ENCODE data around the gene GPR42.

DNA sequence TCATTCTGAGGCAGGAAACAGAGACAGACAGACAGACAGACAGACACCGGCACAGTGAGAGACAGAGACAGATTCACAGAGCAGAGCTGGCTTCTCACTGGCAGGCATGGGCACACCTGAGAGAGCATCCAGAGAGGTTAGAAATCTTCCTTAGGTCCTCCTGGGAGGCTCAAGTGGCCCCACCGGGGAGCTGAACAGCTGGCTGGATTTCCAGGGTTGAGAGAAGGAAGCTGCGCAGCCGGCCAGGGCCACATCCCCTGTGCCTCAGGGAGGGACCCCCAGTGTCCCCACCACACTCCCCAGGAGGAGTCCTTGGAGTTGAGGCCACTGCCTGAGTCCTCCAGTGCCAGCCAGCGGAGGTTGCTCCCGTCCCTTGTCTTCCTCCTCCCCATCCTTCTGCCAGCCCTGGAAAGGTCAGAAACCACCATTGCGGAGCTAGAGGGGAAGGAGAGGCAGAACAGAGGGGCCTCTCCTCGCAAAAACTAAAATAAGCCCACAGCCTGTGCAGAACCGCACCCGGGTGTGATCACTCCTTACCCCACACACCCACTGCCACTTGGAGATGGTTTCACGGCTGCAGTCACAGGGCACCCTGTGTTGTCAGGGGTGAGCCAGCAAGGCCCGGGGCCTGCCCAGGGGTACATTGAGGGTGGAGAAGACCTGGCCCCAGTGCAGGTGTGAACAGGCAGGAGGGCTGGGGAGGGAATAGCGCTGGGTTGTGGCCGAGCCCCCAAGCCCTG lies 8.4 kb upstream of the GPR42 start:
- TF ChIP-seq, protein P1, sequence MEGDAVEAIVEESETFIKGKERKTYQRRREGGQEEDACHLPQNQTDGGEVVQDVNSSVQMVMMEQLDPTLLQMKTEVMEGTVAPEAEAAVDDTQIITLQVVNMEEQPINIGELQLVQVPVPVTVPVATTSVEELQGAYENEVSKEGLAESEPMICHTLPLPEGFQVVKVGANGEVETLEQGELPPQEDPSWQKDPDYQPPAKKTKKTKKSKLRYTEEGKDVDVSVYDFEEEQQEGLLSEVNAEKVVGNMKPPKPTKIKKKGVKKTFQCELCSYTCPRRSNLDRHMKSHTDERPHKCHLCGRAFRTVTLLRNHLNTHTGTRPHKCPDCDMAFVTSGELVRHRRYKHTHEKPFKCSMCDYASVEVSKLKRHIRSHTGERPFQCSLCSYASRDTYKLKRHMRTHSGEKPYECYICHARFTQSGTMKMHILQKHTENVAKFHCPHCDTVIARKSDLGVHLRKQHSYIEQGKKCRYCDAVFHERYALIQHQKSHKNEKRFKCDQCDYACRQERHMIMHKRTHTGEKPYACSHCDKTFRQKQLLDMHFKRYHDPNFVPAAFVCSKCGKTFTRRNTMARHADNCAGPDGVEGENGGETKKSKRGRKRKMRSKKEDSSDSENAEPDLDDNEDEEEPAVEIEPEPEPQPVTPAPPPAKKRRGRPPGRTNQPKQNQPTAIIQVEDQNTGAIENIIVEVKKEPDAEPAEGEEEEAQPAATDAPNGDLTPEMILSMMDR (conservative IDR thresholded peaks at IDR 0.05; ENCODE audit: low read depth, low read length): no peak
- TF ChIP-seq RFX5 (IDR thresholded peaks at IDR 0.05; ENCODE audit: low read depth, low read length): no peak
- TF ChIP-seq CHD1 (IDR thresholded peaks at IDR 0.05; ENCODE audit: low read depth, low read length): no peak
- TF ChIP-seq, protein P2, sequence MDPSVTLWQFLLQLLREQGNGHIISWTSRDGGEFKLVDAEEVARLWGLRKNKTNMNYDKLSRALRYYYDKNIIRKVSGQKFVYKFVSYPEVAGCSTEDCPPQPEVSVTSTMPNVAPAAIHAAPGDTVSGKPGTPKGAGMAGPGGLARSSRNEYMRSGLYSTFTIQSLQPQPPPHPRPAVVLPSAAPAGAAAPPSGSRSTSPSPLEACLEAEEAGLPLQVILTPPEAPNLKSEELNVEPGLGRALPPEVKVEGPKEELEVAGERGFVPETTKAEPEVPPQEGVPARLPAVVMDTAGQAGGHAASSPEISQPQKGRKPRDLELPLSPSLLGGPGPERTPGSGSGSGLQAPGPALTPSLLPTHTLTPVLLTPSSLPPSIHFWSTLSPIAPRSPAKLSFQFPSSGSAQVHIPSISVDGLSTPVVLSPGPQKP (IDR thresholded peaks at IDR 0.05; ENCODE audit: borderline replicate concordance, low read depth, low read length): no peak
- no peak for TF ChIP-seq POLR2A (IDR thresholded peaks at IDR 0.05; ENCODE audit: low read depth, low read length)
- TF ChIP-seq RCOR1 (IDR thresholded peaks at IDR 0.05; ENCODE audit: insufficient replicate concordance, low read length): no peak
- TF ChIP-seq BHLHE40 (IDR thresholded peaks at IDR 0.05; ENCODE audit: low read depth, low read length): no peak
- no peak for TF ChIP-seq SMC3 (IDR thresholded peaks at IDR 0.05; ENCODE audit: low read depth, low read length)
